Colon (tissue), 2 donors: ENCODE data around the gene C22orf42.
"Not testable (repeated sequence)": the region's sequence is repeated elsewhere in the genome, so short reads cannot be mapped to it uniquely, and the experiment has no call there.

ENCODE experiments used
- FAIRE-seq: peaks from 2 replicates; lab custom pipeline; 2012; peaks lifted over from hg19 to GRCh38; lab: Jason Lieb, UNC
- donor health status: control.
- donor health status: control.

The C22orf42 gene

GRCh38 chr22:32183625-32184024 is 24.5 kb upstream of the C22orf42 start:
- FAIRE-seq = no peak

GRCh38 chr22:32181043-32181442 is 21.9 kb upstream of the C22orf42 start:
- FAIRE-seq = no peak

- FAIRE-seq = no peak
Observed at GRCh38 chr22:32177221-32177765, 18.2 kb upstream of the C22orf42 start.

GRCh38 chr22:32175683-32176644 is 16.9 kb upstream of the C22orf42 start:
- FAIRE-seq = no peak

- no peak for FAIRE-seq
Observed at GRCh38 chr22:32175115-32175514, 16.0 kb upstream of the C22orf42 start.

- FAIRE-seq = no peak
Observed at GRCh38 chr22:32165681-32166080, 6.6 kb upstream of the C22orf42 start.

GRCh38 chr22:32164075-32164860 is 5.2 kb upstream of the C22orf42 start:
- FAIRE-seq = no peak

- FAIRE-seq = not testable (repeated sequence)
Observed at GRCh38 chr22:32160411-32160810, 1.3 kb upstream of the C22orf42 start.

GRCh38 chr22:32157632-32158031 is 1.5 kb downstream of the C22orf42 start:
- FAIRE-seq = not testable (repeated sequence)

GRCh38 chr22:32154727-32155126 is 4.4 kb downstream of the C22orf42 start:
- not testable (repeated sequence) for FAIRE-seq

GRCh38 chr22:32151641-32152040 is 7.5 kb downstream of the C22orf42 start:
- not testable (repeated sequence) for FAIRE-seq

GRCh38 chr22:32150647-32151046 is 8.5 kb downstream of the C22orf42 start:
- FAIRE-seq = not testable (repeated sequence)

- not testable (repeated sequence) for FAIRE-seq
Observed at GRCh38 chr22:32148372-32148771, 10.7 kb downstream of the C22orf42 start.

- not testable (repeated sequence) for FAIRE-seq
Observed at GRCh38 chr22:32147128-32147527, 12.0 kb downstream of the C22orf42 start.

- FAIRE-seq = no peak
Observed at GRCh38 chr22:32144496-32145274, 14.4 kb downstream of the C22orf42 start.

GRCh38 chr22:32142600-32142999 is 16.5 kb downstream of the C22orf42 start:
- no peak for FAIRE-seq

GRCh38 chr22:32140688-32141087 is 18.4 kb downstream of the C22orf42 start:
- not testable (repeated sequence) for FAIRE-seq

- FAIRE-seq = not testable (repeated sequence)
Observed at GRCh38 chr22:32138576-32138975, 20.5 kb downstream of the C22orf42 start.

- peak; percentile 71 for FAIRE-seq
Observed at GRCh38 chr22:32137731-32138324, 21.3 kb downstream of the C22orf42 start.

GRCh38 chr22:32136881-32137280 is 22.2 kb downstream of the C22orf42 start:
- FAIRE-seq = not testable (repeated sequence)

GRCh38 chr22:32135958-32136357 is 23.1 kb downstream of the C22orf42 start:
- not testable (repeated sequence) for FAIRE-seq
